CD4-positive, alpha-beta memory T cell (primary cell): ENCODE measurements around the gene UCHL1. TPM values are rescaled to one million over a fixed set of nuclear protein-coding genes. Genes with fewer than 3 reads are reported as not detected.

ENCODE experiments used
- CTCF ChIA-PET: fragments of 350-600 bp; sonication (Branson Sonifier 250); formaldehyde crosslinking; loops from one replicate; lab custom pipeline; 2021; ENCODE audit warnings: inconsistent platforms; ENCODE audit not compliant: partially characterized antibody; lab: Charles Lee
- POLR2A ChIA-PET: fragments of 350-600 bp; sonication (Branson Sonifier 250); formaldehyde crosslinking; loops from one replicate; lab custom pipeline; 2021; ENCODE audit not compliant: partially characterized antibody; lab: Charles Lee
- DNase-seq, 5 donors: peaks; one replicate each; pipeline versions ENCODE4 v3.0.0 to v3.0.0-alpha.2; 2020 to 2022; ENCODE audit warnings: mixed read lengths in 1 of 5
- H3K27ac ChIP-seq: one replicate; pipeline ENCODE4 v1.7.0; 2013; ENCODE audit warnings: low read depth, low read length
- H3K27me3 ChIP-seq: 2 replicates; pipeline ENCODE4 v1.7.0; 2013; ENCODE audit warnings: mild to moderate bottlenecking, low read length, moderate library complexity; ENCODE audit not compliant: insufficient read depth
- H3K36me3 ChIP-seq: 2 replicates; pipeline ENCODE4 v1.7.0; 2013; ENCODE audit warnings: mild to moderate bottlenecking, low read length, moderate library complexity; ENCODE audit not compliant: insufficient read depth
- H3K4me1 ChIP-seq: 2 replicates; pipeline ENCODE4 v1.7.0; 2013; ENCODE audit warnings: mild to moderate bottlenecking, low read length, moderate library complexity; ENCODE audit not compliant: insufficient read depth
- H3K4me3 ChIP-seq, 2 donors: one replicate each; pipeline ENCODE4 v1.7.0; 2013; ENCODE audit warnings: low read length in 2 of 2, mild to moderate bottlenecking in 1 of 2
- H3K9me3 ChIP-seq, 2 donors: one replicate each; pipeline ENCODE4 v1.7.0; 2013; ENCODE audit warnings: low read length in 2 of 2, control low read depth in 1 of 2; ENCODE audit not compliant: control insufficient read depth in 1 of 2
- H3K27ac Mint-ChIP-seq, 7 donors: one replicate each; pipeline ENCODE4 v1.8.0; 2020 to 2021; ENCODE audit warnings: mixed read lengths in 7 of 7, mild to moderate bottlenecking in 6 of 7, inconsistent platforms in 3 of 7, moderate library complexity in 3 of 7
- H3K27me3 Mint-ChIP-seq, 2 donors: one replicate each; pipeline ENCODE4 v1.8.0; 2020 to 2021; ENCODE audit warnings: mixed read lengths in 2 of 2
- H3K36me3 Mint-ChIP-seq, 2 donors: one replicate each; pipeline ENCODE4 v1.8.0; 2020 to 2021; ENCODE audit warnings: mixed read lengths in 2 of 2, inconsistent platforms in 1 of 2, mild to moderate bottlenecking in 1 of 2
- H3K4me1 Mint-ChIP-seq, 4 donors: one replicate each; pipeline ENCODE4 v1.8.0; 2020 to 2021; ENCODE audit warnings: mixed read lengths in 4 of 4, mild to moderate bottlenecking in 1 of 4
- H3K4me3 Mint-ChIP-seq, 8 donors: one replicate each; pipeline ENCODE4 v1.8.0; 2020 to 2021; ENCODE audit warnings: mixed read lengths in 8 of 8, mild to moderate bottlenecking in 7 of 8, moderate library complexity in 6 of 8, inconsistent platforms in 3 of 8
- H3K9me3 Mint-ChIP-seq, 8 donors: one replicate each; pipeline ENCODE4 v1.8.0; 2020 to 2021; ENCODE audit warnings: mixed read lengths in 8 of 8, mild to moderate bottlenecking in 5 of 8, inconsistent platforms in 3 of 8, moderate library complexity in 1 of 8
- intact Hi-C: fragments of 100-400 bp; cut with micrococcal nuclease; formaldehyde crosslinking; loops from one replicate; pipeline ENCODE4 v1.15.1; 2023
- polyA plus RNA-seq, 2 donors: library from polyadenylated mRNA; unstranded; fragments of 300-500 nt; fragmentation: Illumina TruSeq; gene quantifications; one replicate each; pipeline ENCODE4 v1.2.3, GENCODE V29; 2021
- total RNA-seq, 2 experiments: library from RNA; stranded (reverse); gene quantifications; one replicate each; pipeline ENCODE4 v1.2.3, GENCODE V29; 2021

The UCHL1 gene
- total and polyA plus RNA-seq, 4 experiments from 2014 or later = 0.41 TPM; not detected in 3

- H3K9me3 ChIP-seq = no peaks in the 10 kb centered on the region
- no peak within 1 kb of the TSS for H3K4me3 ChIP-seq
- Mint-ChIP-seq H3K4me3 (peak within 1 kb of the TSS; percentile 58 to 83 (median 74)), H3K4me1 (peaks cover 13 to 23% (median 23%) of the 10 kb centered on the region in 4 donors), H3K9me3 (peaks cover 0 to 4% (median 0%) of the 10 kb centered on the region in 8 donors), H3K27me3 (peaks cover 31 to 44% of the 10 kb centered on the region in 2 donors), H3K36me3 (no peaks in the 10 kb centered on the region), H3K27ac (peak within 1 kb of the TSS in 3 of 7 donors; percentile 21 to 30 (median 24))
- ChIA-PET POLR2A (interaction anchor here (1.0 kb wide), 1 partner anchor 238 kb away, joined by 3 read pairs; no protein-coding TSS in a partner anchor), CTCF (interaction anchor here (0.8 kb wide), 1 partner anchor 235 kb away, joined by 4 read pairs; no protein-coding TSS in a partner anchor)
- intact Hi-C loops = no loop called here
- H3K27ac ChIP-seq = no peak within 1 kb of the TSS
- H3K27me3 ChIP-seq = peaks cover 10% of the 10 kb centered on the region
- peaks cover 20% of the 10 kb centered on the region for H3K4me1 ChIP-seq
- DNase-seq = peak in 4 of 5 donors; percentile 4 to 19 (median 13)
- no peaks in the 10 kb centered on the region for H3K36me3 ChIP-seq
Observed at GRCh38 chr4:41214136-41214824, 42.4 kb upstream of the UCHL1 start, which contains the start of gene APBB2. Gene APBB2 (minus strand): TSS chr4:41214542. CDS start chr4:41033254, 181,288 bp downstream.

- CTCF ChIA-PET = no interaction called here
- DNase-seq = peak in 1 of 5 donors; percentile 41
- H3K27ac Mint-ChIP-seq = peak overlapping the region in 2 of 7 donors; percentile 21 to 24
- peaks cover 20% of the 10 kb centered on the region for H3K4me1 ChIP-seq
- H3K36me3 ChIP-seq = no peaks in the 10 kb centered on the region
- H3K4me3 ChIP-seq = no peak overlapping the region
- POLR2A ChIA-PET = interaction anchor here (1.0 kb wide), 1 partner anchor 239 kb away, joined by 3 read pairs; no protein-coding TSS in a partner anchor
- peaks cover 10% of the 10 kb centered on the region for H3K27me3 ChIP-seq
- intact Hi-C loops = no loop called here
- H3K9me3 ChIP-seq = no peaks in the 10 kb centered on the region
- H3K36me3 Mint-ChIP-seq = no peaks in the 10 kb centered on the region
- no peak overlapping the region for H3K27ac ChIP-seq
- H3K4me3 Mint-ChIP-seq = peak overlapping the region; percentile 33 to 80 (median 57)
- H3K4me1 Mint-ChIP-seq = peaks cover 13 to 23% (median 23%) of the 10 kb centered on the region in 4 donors
- peaks cover 31 to 44% of the 10 kb centered on the region in 2 donors for H3K27me3 Mint-ChIP-seq
- peaks cover 0 to 4% (median 0%) of the 10 kb centered on the region in 8 donors for H3K9me3 Mint-ChIP-seq
Observed at GRCh38 chr4:41214825-41215146, 41.9 kb upstream of the UCHL1 start.

DNA sequence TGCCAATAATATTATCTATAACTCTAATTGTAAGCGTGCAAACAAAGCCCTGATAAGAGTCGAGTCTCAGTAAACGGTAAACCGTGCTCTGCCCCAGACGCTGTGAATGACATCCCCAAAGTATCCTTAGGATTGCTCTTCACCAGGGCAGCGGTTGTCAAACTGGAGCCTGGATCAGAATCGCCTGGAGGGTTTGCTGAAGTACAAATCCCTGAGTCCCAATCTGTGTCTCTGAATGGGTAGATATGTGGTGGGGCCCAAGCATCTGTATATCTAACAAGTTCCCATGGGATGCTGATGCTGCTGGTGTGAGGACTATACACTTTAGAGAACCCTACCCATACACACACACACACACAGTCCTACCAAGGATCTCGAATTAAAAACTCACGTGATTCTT lies 41.6 kb upstream of the UCHL1 start:
- Mint-ChIP-seq H3K27ac (peak overlapping the region in 1 of 7 donors; percentile 21), H3K4me1 (peaks cover 13 to 23% (median 23%) of the 10 kb centered on the region in 4 donors), H3K4me3 (peak overlapping the region; percentile 33 to 80 (median 61)), H3K9me3 (peaks cover 0 to 4% (median 0%) of the 10 kb centered on the region in 8 donors), H3K36me3 (no peaks in the 10 kb centered on the region), H3K27me3 (peaks cover 31 to 45% of the 10 kb centered on the region in 2 donors)
- Histone ChIP-seq H3K4me1 (peaks cover 20% of the 10 kb centered on the region), H3K4me3 (no peak overlapping the region), H3K9me3 (no peaks in the 10 kb centered on the region), H3K27ac (no peak overlapping the region), H3K36me3 (no peaks in the 10 kb centered on the region), H3K27me3 (peaks cover 10% of the 10 kb centered on the region)
- no peak for DNase-seq
- intact Hi-C loops = no loop called here
- ChIA-PET POLR2A (no interaction called here), CTCF (no interaction called here)

GRCh38 chr4:41215969-41216293 lies 40.8 kb upstream of the UCHL1 start:
- intact Hi-C loops = loop anchor here (2.0 kb wide), 1 partner anchor 239 kb away; no protein-coding TSS in a partner anchor
- Mint-ChIP-seq H3K4me1 (peaks cover 13 to 23% (median 23%) of the 10 kb centered on the region in 4 donors), H3K4me3 (peak overlapping the region; percentile 44 to 83 (median 66)), H3K27ac (no peak overlapping the region), H3K27me3 (peaks cover 33 to 45% of the 10 kb centered on the region in 2 donors), H3K36me3 (no peaks in the 10 kb centered on the region), H3K9me3 (peaks cover 0 to 4% (median 0%) of the 10 kb centered on the region in 8 donors)
- Histone ChIP-seq H3K4me1 (peaks cover 20% of the 10 kb centered on the region), H3K27me3 (peaks cover 10% of the 10 kb centered on the region), H3K27ac (no peak overlapping the region), H3K4me3 (no peak overlapping the region), H3K36me3 (no peaks in the 10 kb centered on the region), H3K9me3 (no peaks in the 10 kb centered on the region)
- DNase-seq = no peak
- ChIA-PET POLR2A (no interaction called here), CTCF (interaction anchor here (1.1 kb wide), 1 partner anchor 239 kb away, joined by 4 read pairs; no protein-coding TSS in a partner anchor)

DNA sequence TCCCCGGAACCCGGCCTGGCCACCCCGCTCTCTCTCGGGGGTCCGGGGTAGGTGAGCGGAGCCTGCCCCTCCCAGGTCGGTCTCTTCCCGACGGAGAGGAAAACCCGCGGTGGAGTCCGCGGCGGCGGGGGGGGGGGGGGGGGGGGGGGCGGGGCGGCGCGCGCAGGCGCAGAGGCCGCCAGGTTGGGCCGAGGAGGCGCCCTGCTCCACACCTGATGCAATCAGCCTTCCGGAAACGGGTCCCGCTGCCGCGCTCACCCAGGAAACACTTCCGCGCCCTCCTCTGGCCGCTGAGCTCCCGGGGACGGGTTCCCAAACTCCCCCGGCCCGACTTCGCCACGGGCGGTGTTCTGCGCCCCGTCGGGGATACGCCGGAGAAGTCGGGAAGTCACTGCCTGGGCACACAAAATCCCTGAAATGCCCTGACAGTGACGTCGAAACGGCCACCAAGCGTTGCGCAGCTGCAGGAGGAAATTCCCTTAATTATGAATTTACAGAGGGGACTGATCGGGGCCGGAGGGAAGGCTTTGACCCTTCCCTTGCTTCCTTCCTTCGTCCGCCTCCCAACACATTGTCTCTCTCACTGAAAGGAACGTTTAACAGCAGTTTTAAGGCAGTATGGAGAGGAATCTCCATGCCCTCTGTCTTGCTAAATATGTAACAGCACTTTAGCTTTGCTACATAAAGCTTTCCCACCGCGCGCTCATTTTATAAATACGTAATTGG lies 40.3 kb upstream of the UCHL1 start:
- CTCF ChIA-PET = interaction anchor here (1.1 kb wide), 1 partner anchor 240 kb away, joined by 4 read pairs; no protein-coding TSS in a partner anchor
- H3K27me3 ChIP-seq = peaks cover 10% of the 10 kb centered on the region
- peaks cover 0 to 4% (median 0%) of the 10 kb centered on the region in 8 donors for H3K9me3 Mint-ChIP-seq
- peaks cover 34 to 45% of the 10 kb centered on the region in 2 donors for H3K27me3 Mint-ChIP-seq
- peaks cover 20% of the 10 kb centered on the region for H3K4me1 ChIP-seq
- no peaks in the 10 kb centered on the region for H3K9me3 ChIP-seq
- H3K36me3 ChIP-seq = no peaks in the 10 kb centered on the region
- no peaks in the 10 kb centered on the region for H3K36me3 Mint-ChIP-seq
- peak overlapping the region in 2 of 7 donors; percentile 11 to 19 for H3K27ac Mint-ChIP-seq
- H3K27ac ChIP-seq = no peak overlapping the region
- peak overlapping the region in 1 of 2 donors; percentile 40 for H3K4me3 ChIP-seq
- POLR2A ChIA-PET = no interaction called here
- peak; percentile 10 to 39 (median 21) for DNase-seq
- intact Hi-C loops = loop anchor here (2.0 kb wide), 1 partner anchor 240 kb away; no protein-coding TSS in a partner anchor
- peak overlapping the region; percentile 40 to 83 (median 74) for H3K4me3 Mint-ChIP-seq
- H3K4me1 Mint-ChIP-seq = peaks cover 13 to 23% (median 23%) of the 10 kb centered on the region in 4 donors

- Mint-ChIP-seq H3K27me3 (peaks cover 34 to 41% of the 10 kb centered on the region in 2 donors), H3K4me1 (peaks cover 13 to 23% (median 23%) of the 10 kb centered on the region in 4 donors), H3K36me3 (no peaks in the 10 kb centered on the region), H3K4me3 (peak overlapping the region; percentile 40 to 83 (median 69)), H3K9me3 (peaks cover 0 to 4% (median 0%) of the 10 kb centered on the region in 8 donors), H3K27ac (peak overlapping the region in 2 of 7 donors; percentile 11 to 19)
- intact Hi-C loops = loop anchor here (2.0 kb wide), 1 partner anchor 240 kb away; no protein-coding TSS in a partner anchor
- CTCF ChIA-PET = no interaction called here
- no peak for DNase-seq
- H3K36me3 ChIP-seq = no peaks in the 10 kb centered on the region
- no peak overlapping the region for H3K27ac ChIP-seq
- peaks cover 20% of the 10 kb centered on the region for H3K4me1 ChIP-seq
- peak overlapping the region in 1 of 2 donors; percentile 40 for H3K4me3 ChIP-seq
- H3K9me3 ChIP-seq = no peaks in the 10 kb centered on the region
- POLR2A ChIA-PET = no interaction called here
- H3K27me3 ChIP-seq = peaks cover 10% of the 10 kb centered on the region
Observed at GRCh38 chr4:41217020-41217333, 39.8 kb upstream of the UCHL1 start.
